ENCODE data around the gene RGS9. TPM values are rescaled to one million over a fixed set of nuclear protein-coding genes. Genes with fewer than 3 reads are reported as not detected.

RGS9 gene
- total RNA-seq, 2 experiments from 2014 or later: 13.7 to 26.4 TPM

GRCh38 chr17:65195716-65196115, 58.5 kb downstream of the RGS9 start:
- no TSS peak for BruUV-seq (replicated peaks)
- intact Hi-C loops (cut with micrococcal nuclease; ENCODE audit: unreplicated experiment): loop anchor here (10.0 kb wide), 2 partner anchors 351 to 421 kb away; no protein-coding TSS in a partner anchor
- ChIA-PET CTCF (ENCODE audit: unreplicated experiment) (no interaction called here), POLR2A (interaction anchor here (1.2 kb wide), 1 partner anchor 57 kb away, joined by 3 read pairs; no protein-coding TSS in a partner anchor)
- no peak for TF ChIP-seq EZH2phosphoT487 (IDR thresholded peaks at IDR 0.05; ENCODE audit: borderline replicate concordance, low read depth, low read length)
- TF ChIP-seq CTCF (conservative IDR thresholded peaks at IDR 0.05; ENCODE audit: low read length): no peak
- H3K27ac ChIP-seq (ENCODE audit: low read depth, low read length, poor library complexity, severe bottlenecking): no peak overlapping the region
- no peak for DNase-seq (ENCODE audit: low spot score)
- H3K4me1 ChIP-seq (ENCODE audit: insufficient read depth, low read length, poor library complexity, severe bottlenecking): peaks cover 20% of the 10 kb centered on the region
- no peaks in the 10 kb centered on the region for H4K20me1 ChIP-seq (ENCODE audit: insufficient read depth, low read length)
- H3K9me2 ChIP-seq (ENCODE audit: insufficient read depth, low read length): no peaks in the 10 kb centered on the region
- no peak overlapping the region for H3K4me3 ChIP-seq (ENCODE audit: low read depth, low read length, poor library complexity, severe bottlenecking)
- H3K4me2 ChIP-seq (ENCODE audit: low read length): no peak overlapping the region
- no peak overlapping the region for H2AFZ ChIP-seq (ENCODE audit: low read length)
- H3K9me3 ChIP-seq (ENCODE audit: low read length): no peaks in the 10 kb centered on the region
- no peaks in the 10 kb centered on the region for H3K79me2 ChIP-seq (ENCODE audit: insufficient read depth, low read depth, low read length)
- no peaks in the 10 kb centered on the region for H3K36me3 ChIP-seq (ENCODE audit: insufficient read depth, low read length)

- ChIA-PET CTCF (ENCODE audit: unreplicated experiment) (interaction anchor here (0.8 kb wide), 1 partner anchor 57 kb away, joined by 3 read pairs; no protein-coding TSS in a partner anchor), POLR2A (interaction anchor here (1.2 kb wide), 1 partner anchor 58 kb away, joined by 3 read pairs; no protein-coding TSS in a partner anchor)
- Histone ChIP-seq H3K9me3 (ENCODE audit: low read length) (no peaks in the 10 kb centered on the region), H3K4me3 (ENCODE audit: low read depth, low read length, poor library complexity, severe bottlenecking) (no peak overlapping the region), H3K4me1 (ENCODE audit: insufficient read depth, low read length, poor library complexity, severe bottlenecking) (peaks cover 20% of the 10 kb centered on the region), H3K27ac (ENCODE audit: low read depth, low read length, poor library complexity, severe bottlenecking) (no peak overlapping the region), H4K20me1 (ENCODE audit: insufficient read depth, low read length) (no peaks in the 10 kb centered on the region), H3K9me2 (ENCODE audit: insufficient read depth, low read length) (no peaks in the 10 kb centered on the region), H2AFZ (ENCODE audit: low read length) (no peak overlapping the region), H3K4me2 (ENCODE audit: low read length) (no peak overlapping the region), H3K36me3 (ENCODE audit: insufficient read depth, low read length) (no peaks in the 10 kb centered on the region), H3K79me2 (ENCODE audit: insufficient read depth, low read depth, low read length) (no peaks in the 10 kb centered on the region)
- no TSS peak for BruUV-seq (replicated peaks)
- intact Hi-C loops (cut with micrococcal nuclease; ENCODE audit: unreplicated experiment): loop anchor here (10.0 kb wide), 2 partner anchors 352 to 422 kb away; no protein-coding TSS in a partner anchor
- no peak for DNase-seq (ENCODE audit: low spot score)
- no peak for TF ChIP-seq EZH2phosphoT487 (IDR thresholded peaks at IDR 0.05; ENCODE audit: borderline replicate concordance, low read depth, low read length)
- TF ChIP-seq CTCF (conservative IDR thresholded peaks at IDR 0.05; ENCODE audit: low read length): peak; percentile 30
These were observed 59.4 kb downstream of the RGS9 start for GRCh38 chr17:65196617-65197016.

DNA sequence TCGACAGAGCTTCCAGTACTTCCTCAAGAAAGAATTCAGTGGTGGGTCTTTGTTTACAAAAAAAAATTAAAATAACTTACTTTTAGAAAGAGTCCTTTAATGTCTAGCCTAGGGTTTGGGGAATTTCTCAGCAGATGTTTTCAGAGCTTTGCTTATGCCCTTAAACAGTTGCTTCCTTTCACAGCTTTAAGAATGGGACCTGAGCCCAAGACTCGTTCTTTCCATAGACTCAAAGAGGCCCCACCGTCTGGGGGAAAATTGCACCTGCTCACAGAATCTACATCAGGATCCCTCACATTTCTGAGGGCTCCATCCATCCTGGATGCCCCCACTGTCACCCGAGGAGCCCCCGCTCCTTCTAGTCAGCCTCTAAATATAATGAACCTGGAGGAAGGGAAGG, 60.0 kb downstream of the RGS9 start:
- Histone ChIP-seq H4K20me1 (ENCODE audit: insufficient read depth, low read length) (no peaks in the 10 kb centered on the region), H3K9me2 (ENCODE audit: insufficient read depth, low read length) (no peaks in the 10 kb centered on the region), H3K79me2 (ENCODE audit: insufficient read depth, low read depth, low read length) (no peaks in the 10 kb centered on the region), H3K4me3 (ENCODE audit: low read depth, low read length, poor library complexity, severe bottlenecking) (no peak overlapping the region), H3K9me3 (ENCODE audit: low read length) (no peaks in the 10 kb centered on the region), H3K4me1 (ENCODE audit: insufficient read depth, low read length, poor library complexity, severe bottlenecking) (peaks cover 20% of the 10 kb centered on the region), H3K36me3 (ENCODE audit: insufficient read depth, low read length) (no peaks in the 10 kb centered on the region), H3K27ac (ENCODE audit: low read depth, low read length, poor library complexity, severe bottlenecking) (no peak overlapping the region), H3K4me2 (ENCODE audit: low read length) (no peak overlapping the region), H2AFZ (ENCODE audit: low read length) (no peak overlapping the region)
- POLR2A ChIA-PET: no interaction called here
- DNase-seq (ENCODE audit: low spot score): no peak
- no peak for TF ChIP-seq EZH2phosphoT487 (IDR thresholded peaks at IDR 0.05; ENCODE audit: borderline replicate concordance, low read depth, low read length)
- TF ChIP-seq CTCF (conservative IDR thresholded peaks at IDR 0.05; ENCODE audit: low read length): no peak
- intact Hi-C loops (cut with micrococcal nuclease; ENCODE audit: unreplicated experiment): loop anchor here (10.0 kb wide), 2 partner anchors 352 to 422 kb away; no protein-coding TSS in a partner anchor
- no TSS peak for BruUV-seq (replicated peaks)
- CTCF ChIA-PET (ENCODE audit: unreplicated experiment): interaction anchor here (0.7 to 0.8 kb wide), 2 partner anchors 11 to 57 kb away, joined by 3 read pairs; no protein-coding TSS in a partner anchor

Data from OCI-LY7 (cell line).